Measurements from ENCODE around the gene ZNF79.

The ZNF79 gene

GRCh38 chr9:127398715-127399400 is 25.3 kb upstream of the ZNF79 start:
- DNase-seq: no peak

GRCh38 chr9:127399736-127400269 is 24.4 kb upstream of the ZNF79 start:
- DNase-seq: no peak

GRCh38 chr9:127402401-127403090 is 21.6 kb upstream of the ZNF79 start:
- no peak for DNase-seq

- no peak for DNase-seq
Measured at GRCh38 chr9:127403507-127404192, 20.5 kb upstream of the ZNF79 start.

GRCh38 chr9:127404631-127405030 is 19.6 kb upstream of the ZNF79 start:
- no peak for DNase-seq

- DNase-seq: no peak
Measured at GRCh38 chr9:127405344-127406125, 18.6 kb upstream of the ZNF79 start.

GRCh38 chr9:127406799-127407491 is 17.2 kb upstream of the ZNF79 start:
- DNase-seq: no peak

- DNase-seq: no peak
Measured at GRCh38 chr9:127407492-127407843, 16.7 kb upstream of the ZNF79 start.

- peak; percentile 71 for DNase-seq
Measured at GRCh38 chr9:127411122-127411521, 13.1 kb upstream of the ZNF79 start.

GRCh38 chr9:127415141-127415540 is 9.0 kb upstream of the ZNF79 start:
- no peak for DNase-seq

- DNase-seq: no peak
Measured at GRCh38 chr9:127415657-127416056, 8.5 kb upstream of the ZNF79 start.

DNA sequence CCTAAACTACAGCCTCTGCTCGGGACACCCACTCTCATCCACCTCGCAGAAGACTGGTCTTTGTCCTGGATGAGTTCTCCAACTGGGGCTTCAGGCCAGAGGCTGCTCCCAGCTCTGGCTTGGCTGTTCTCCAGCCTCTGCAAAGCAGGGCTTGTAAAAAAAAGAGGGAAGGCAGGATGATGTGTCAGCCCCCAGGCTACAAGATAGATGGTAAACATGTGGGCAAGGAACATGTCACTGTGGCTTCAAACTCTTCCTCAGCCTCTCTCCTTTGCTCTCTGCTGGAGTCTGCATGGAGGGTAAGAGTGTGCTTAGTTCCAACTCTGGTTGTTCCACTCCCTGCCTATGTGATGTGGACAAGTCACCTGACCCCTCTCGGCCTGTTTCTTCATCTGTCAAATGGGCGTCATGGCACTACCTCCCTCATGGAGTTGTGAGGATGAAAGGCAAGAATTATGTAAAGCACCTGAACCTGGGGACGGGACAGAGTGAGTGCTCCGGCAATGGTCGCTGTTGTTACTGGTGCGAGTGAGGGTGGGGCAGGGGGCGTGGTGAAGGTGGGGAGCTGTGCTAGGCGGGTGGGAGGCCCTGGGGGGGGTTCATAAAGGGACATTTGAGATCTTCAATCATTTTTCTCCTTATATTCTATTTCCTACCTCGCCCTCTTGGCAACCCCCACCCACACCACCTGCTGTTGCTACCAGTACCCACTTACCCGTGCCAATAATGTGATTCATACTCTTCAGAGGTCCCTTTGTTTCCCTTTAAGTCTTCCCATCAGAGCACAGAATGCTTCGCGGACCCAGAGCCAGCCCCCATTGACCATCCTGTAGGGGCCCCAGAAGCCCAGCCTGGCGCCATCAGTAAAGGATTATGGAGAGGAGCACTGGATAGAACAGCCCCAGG is 6.8 kb upstream of the ZNF79 start:
- DNase-seq: no peak

DNA sequence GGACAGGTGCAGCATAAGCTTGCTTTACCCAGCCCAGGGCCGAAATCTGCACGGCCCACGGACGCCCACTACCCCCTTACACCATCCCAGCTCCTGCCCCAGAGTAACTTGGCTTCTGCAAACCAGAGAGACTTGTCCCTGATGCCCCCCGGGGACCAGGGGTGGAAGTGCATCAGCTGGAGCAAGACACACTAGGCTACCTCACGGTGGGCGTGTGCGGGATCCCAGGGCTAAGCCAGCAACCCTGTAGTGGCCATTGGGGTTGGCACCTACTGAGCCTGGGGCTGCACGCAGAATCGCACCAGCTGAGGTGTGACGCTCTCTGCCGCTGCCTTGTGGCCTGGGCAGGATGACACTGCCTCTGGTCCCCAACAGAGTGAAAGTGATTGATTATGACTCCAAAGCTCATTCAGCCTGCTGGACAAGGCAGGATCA is 6.1 kb upstream of the ZNF79 start:
- peak; percentile 30 for DNase-seq

GRCh38 chr9:127419348-127419747 is 4.8 kb upstream of the ZNF79 start:
- DNase-seq: no peak

DNA sequence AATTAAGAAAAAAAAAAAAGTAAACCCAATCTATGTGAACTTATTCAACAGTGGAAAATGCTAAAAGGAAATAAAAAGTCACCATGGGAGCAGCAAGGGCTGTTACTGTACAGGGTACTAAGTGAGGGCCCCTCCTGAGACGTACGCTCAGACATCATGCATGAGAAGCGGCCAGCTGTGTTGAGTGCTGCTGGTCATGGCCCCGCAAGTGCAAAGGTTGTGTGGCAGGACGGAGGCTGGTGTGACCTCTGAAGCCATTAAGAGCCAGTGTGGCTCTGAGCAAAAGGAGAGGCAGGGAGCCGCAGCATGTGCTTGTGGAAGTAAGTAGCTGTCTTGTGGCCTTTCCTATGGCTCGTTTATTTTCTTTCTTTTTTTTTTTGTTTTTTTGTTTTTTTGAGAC is 3.1 kb upstream of the ZNF79 start:
- DNase-seq: no peak

DNA sequence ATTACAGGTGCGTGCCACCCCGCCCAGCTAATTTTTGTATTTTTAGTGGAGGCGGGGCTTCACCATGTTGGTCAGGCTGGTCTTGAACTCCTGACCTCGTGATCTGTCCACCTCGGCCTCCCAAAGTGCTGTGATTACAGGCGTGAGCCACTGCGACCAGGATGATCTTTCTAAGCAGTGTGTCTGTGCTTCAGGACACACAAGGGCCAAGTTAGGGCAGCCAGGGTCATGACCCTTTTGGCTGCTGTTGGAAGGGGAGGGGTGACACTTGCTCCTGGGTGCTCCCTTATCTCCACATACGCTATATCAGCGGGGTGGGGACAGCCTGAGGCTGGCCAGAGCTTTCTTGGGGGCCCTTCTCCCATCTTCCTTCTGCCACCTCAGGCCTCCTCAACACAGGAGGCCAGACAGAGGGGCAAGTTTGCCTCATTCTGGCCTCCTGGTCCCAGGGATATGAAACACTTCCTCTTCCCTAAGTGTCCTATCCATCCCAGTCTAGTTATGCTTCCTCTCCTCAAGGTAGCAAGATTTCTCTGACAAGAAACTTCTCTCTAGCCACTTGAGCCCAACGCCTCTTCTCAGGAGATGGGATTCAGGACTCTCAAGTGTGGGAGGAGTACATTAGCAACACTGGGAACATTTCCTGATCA is 1.9 kb upstream of the ZNF79 start:
- peak; percentile 20 for DNase-seq

DNA sequence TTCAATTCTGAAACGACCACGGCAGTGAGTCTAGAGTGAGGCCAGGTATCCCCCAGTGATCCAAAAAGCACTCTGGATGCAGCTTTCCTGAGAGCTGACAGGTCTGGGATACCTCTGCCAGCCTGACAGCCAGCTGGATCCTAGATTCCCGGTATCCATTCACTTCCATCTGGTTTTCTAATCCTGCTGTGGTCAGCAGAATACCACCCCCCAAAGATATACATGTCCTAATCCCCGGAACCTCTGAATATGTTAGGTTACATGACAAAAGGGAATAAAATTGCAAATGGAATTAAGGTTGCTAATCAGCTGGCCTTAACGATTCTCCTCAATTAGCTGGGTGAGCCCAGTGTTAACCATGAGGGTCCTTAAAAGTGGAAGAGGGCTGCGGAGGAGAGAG is 1.4 kb upstream of the ZNF79 start:
- no peak for DNase-seq

- DNase-seq: peak; percentile 58
Measured at GRCh38 chr9:127423476-127423933, 677 bp upstream of the ZNF79 start.

DNA sequence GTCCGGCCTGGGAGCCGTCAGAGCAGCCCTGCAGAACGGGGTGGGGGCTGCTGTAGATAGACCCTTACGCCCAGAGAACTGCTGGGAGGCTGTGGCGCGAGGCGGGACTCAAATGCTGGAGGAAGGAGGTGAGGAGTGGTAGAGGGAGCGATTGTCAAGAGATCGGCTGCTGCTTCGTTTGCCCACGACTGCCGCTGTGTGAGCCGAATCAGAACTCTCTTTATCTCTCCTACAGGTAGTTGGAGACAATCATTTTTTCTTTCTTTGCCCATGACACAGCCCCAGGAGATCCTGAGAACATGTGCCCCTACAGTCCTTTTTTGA is 456 bp downstream of the ZNF79 start:
- no peak for DNase-seq

- peak; percentile 39 for DNase-seq
Measured at GRCh38 chr9:127426756-127427155, 2.6 kb downstream of the ZNF79 start.

DNA sequence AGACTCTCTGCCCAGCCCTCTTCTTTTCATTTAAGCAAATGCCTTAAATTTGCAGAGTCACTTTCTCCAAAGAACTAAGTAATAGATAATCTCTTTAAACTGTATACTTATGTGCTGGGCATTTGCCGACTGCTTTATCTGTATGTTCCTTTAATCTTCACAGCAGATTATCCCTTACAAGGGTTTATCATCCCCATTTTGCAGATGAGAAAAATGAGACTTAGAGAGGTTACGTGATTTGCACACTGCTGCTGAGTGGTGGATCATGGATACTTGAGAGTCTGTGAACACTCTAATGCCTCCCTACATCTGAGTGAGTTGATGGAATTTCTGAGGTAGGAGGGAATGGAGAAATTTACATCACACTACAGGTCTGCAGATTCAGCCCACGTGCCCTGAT is 4.2 kb downstream of the ZNF79 start:
- DNase-seq: no peak

Measured in suppressor macrophage treated with lipopolysaccharide for 4 hours (primary cell).